Stimulated activated CD4-positive, alpha-beta T cell treated with anti-CD3 and anti-CD28 coated beads, TNF-alpha, amount 100 ng/mL, for 1 hour (primary cell): ENCODE results near the gene GRIFIN.

Source experiments
- DNase-seq, 3 donors: peaks; one replicate each; pipeline ENCODE4 v3.0.0-alpha.2; 2020; ENCODE audit warnings: low read depth in 3 of 3, low spot score in 1 of 3

GRIFIN gene

GRCh38 chr7:2498708-2499107 is 22.5 kb upstream of the GRIFIN start:
- no peak for DNase-seq

GRCh38 chr7:2497500-2498336 is 21.5 kb upstream of the GRIFIN start:
- DNase-seq: no peak

DNA sequence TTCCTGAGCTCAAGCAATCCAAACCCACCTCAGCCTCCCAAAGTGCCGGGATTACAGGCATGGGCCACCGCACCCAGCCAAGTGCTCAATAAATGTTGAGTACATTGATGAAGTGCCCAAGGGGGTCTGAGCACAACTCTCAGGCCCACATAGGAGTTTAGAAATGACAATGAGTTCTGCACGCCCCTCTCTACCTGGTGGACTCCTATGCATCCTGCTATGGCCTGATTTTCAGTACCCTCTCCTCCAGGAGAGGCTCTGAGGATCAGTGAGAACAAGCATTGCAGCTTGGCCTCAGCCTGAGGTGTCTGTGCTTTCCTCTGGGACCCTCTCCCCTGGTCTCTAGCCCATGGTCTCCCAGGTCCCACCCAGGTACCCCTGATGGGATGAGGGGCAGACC is 20.9 kb upstream of the GRIFIN start:
- DNase-seq: no peak

GRCh38 chr7:2496375-2496774 is 20.2 kb upstream of the GRIFIN start:
- no peak for DNase-seq

DNA sequence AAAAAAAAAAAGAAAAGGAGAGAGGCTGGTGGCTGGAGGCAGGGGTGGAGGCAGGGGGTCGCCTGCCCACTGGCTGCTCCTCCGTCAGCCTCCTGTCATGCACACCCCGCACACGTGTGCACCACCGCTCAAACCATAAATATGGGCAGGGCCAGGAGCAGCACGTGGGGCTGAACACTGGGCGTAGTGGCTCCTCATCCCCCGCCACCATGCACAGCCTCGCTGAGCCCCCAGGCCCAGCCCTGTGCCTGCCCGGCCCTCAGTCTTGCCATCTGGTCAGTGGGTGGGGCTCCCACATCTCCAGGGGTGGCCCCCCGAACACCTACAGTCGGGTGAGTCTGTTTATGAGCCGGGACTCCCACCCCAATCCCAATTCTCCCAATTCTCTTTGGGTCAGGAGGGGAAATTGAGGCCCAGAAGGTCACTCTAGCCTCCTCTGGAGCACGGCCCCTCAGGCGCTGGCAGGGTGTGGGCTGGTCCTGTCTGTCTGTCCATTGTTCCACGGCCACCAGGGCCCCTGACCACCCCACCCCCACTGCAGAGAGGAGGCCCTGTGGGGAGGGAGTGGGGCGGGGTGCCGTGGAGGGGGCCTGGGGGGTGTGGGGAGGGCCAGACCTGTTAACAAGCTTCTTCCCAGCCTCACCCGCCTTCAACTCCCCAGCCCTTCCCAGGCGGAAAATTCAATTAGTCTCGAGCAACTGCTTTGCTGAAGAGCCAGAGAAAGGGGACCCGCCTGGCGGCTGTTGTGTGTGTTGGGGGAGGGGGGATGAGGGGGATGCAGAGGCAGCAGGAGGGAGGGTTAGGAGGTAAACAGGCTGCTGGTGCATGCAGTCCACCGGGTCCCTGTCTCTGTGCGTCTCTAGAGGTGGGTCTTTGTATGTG is 19.5 kb upstream of the GRIFIN start:
- DNase-seq: no peak

DNA sequence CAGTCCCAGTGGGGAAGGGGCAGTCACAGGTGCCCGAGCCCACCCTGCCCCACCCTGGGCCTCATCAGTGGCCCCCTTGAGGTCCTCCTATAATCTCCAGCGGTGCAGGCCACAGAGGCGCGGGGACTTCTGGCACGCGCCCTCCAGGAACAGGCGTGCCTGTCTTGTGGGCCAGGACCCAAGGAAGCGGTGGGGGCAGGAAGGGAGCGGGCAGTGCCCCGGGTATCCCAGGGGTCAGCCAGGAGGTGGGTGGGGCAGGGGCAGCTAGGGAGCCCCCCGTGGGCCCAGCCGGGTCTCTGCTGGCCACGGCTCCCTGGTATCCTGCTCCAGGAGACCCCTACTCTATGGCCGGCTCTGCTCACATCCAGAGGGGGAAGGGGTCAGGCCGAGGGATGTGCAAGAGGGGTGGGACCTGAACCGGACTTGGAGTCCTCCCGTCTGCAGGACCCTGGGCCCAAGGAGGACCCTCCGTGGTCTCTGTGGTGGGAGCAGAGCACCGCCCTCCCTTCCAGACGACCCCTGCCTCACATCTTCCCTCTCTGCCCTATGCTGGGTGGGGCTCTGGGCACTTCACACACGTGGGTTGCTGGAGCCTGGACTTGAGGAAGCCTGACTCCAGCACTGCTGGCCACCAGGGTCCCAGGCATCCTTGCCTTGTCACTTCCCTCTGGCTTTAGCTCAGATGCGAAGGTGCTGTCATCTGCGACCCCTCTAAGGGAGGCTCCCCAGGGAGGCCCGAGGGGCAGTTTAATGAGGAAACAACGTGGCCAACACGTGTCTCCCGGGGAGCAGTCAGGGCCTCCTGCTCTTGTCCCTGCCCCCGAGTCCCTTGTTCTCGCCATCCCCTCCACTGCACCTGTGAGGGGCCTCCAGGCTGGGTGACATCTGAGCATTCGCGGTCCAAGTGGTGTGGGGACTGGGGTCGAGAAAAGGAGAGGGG is 18.3 kb upstream of the GRIFIN start:
- no peak for DNase-seq

DNA sequence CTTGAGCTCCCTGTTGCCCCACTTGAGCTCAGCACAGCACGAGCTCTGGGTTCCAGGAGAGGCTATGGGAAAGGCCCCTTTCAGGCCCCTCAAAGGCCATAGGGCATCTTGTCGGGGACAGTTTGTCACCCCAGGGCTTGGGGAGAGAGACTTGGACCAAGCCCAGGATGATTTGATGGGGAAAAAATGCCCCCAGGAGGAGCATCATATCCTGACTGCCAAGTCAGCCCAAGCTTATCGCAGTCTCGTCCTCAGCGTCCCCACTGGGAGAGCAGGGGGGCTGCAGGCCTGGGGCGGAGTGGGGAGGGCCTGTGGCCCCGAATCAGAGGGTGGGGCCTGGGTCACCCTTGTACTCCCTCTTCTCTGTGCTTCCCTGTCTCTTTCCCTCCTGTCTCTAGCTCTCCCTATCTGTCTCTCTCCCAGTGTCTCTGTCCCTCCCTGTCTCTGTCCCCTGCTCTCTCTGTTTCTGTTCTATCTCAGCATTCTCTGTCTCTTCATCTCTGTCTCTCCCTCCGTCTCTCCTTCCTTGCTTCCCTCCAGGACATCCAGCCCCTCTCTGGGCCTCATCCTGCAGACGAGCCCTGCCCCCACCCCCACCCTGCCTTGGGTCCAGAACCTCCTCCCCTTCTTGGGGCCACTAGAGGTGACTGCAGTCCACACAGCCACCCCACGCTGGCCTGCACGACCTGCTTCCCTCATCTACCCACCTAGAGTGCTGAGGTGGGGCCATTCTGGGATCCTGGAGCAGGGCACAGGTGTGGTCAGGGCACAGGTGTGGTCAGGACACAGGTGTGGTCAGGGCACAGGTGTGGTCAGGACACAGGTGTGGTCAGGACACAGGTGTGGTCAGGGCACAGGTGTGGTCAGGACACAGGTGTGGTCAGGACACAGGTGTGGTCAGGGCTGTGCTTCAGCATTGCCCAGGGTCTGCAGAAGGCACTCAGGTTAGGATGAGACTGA is 17.3 kb upstream of the GRIFIN start:
- no peak for DNase-seq

DNA sequence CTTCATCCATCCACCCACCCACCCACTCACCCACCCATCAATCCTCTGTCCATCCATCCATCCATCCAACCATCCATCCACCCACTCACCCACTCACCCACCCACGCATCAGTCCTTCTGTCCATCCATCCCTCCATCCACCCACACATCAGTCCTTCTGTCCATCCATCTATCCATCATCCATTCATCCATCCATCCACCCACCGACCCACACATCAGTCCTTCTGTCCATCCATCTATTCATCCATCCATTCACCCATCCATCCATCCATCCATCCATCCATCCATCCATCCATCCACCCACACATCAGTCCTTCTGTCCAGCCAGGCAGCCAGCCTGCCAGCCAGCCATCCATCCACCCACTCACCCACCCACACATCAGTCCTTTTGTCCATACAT is 15.8 kb upstream of the GRIFIN start:
- DNase-seq: no peak

DNA sequence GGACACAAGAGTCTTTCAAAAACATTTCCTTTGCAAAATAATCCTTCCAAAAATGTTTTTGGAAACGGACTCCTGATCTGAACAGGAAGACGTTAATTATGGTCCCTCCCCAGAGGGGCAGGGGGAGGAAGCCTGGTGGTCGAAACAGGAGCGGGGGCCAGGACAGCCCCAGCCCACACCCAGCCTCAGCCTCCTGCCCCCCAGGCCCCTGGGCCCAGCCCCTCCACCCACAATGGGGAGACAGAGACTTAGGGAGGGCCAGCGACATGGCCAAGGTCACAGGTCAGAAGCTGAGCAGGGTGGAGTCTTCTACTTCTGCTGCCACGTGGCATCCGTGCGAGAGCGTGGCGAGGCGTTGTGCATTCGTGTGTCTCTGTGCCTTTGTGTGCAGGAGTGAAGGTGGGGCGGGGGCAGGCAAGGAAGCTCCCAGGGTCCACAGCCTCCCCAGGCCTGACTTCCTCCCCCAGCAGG is 14.0 kb upstream of the GRIFIN start:
- no peak for DNase-seq

DNA sequence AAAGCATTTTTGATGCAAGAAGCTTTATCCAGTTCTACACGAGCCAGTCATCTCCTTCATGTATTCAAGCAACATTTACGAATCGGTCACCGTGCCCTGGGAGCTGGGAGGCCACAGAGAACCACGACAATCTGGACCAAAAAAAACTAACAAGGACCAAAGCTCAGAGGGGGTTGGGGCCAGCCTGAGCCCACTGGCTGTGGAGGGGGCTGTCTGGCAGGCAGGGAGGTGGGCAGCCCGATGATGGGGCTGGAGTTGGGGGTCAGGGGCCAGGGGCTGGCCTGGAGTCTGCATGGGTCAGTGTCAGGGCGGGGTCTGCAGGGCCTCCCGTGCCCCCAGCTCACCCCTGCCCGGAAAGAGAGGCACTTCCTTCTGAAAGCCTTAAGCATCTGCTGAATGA is 12.5 kb upstream of the GRIFIN start:
- no peak for DNase-seq

- no peak for DNase-seq
Observed at GRCh38 chr7:2488272-2488645, 12.1 kb upstream of the GRIFIN start.

GRCh38 chr7:2487586-2488271 is 11.5 kb upstream of the GRIFIN start:
- DNase-seq: no peak

GRCh38 chr7:2484868-2485267 is 8.7 kb upstream of the GRIFIN start:
- DNase-seq: no peak

DNA sequence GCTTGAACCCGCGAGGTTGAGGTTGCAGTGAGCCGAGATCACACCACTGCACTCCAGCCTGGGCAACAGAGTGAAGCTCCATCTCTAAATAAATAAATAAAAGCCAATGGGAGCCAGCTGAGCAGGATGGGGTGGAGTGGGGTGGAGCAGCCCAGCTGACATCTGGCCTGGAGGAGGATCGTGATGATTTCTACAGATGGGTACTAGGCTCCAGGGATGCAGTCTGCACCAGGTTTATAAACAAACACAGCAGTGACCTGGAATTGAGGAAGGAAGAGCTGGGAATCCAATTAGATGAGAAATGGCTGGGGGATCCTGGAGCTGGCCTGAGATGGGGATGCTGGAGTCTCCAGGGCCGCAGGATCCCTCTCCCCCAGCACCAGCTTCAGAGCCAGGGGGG is 7.3 kb upstream of the GRIFIN start:
- no peak for DNase-seq

- no peak for DNase-seq
Observed at GRCh38 chr7:2482725-2483451, 6.7 kb upstream of the GRIFIN start.

GRCh38 chr7:2481195-2481594 is 5.0 kb upstream of the GRIFIN start:
- no peak for DNase-seq

- no peak for DNase-seq
Observed at GRCh38 chr7:2480070-2480408, 3.8 kb upstream of the GRIFIN start.

GRCh38 chr7:2479276-2480069 is 3.3 kb upstream of the GRIFIN start:
- no peak for DNase-seq
